Lower leg skin (tissue), 4 donors: ENCODE data around the gene LYL1. TPM values are rescaled to one million over a fixed set of nuclear protein-coding genes. Genes with fewer than 3 reads are reported as not detected.

Source experiments
- DNase-seq, 2 donors: peaks; one replicate each; pipeline ENCODE4 v3.0.0-alpha.2; 2019; ENCODE audit warnings: low spot score in 2 of 2
- H3K4me3 ChIP-seq: fragments of 200-600 bp; sonication (generic); 2 replicates; pipeline ENCODE4 v1.5.1; 2017; ENCODE audit warnings: mild to moderate bottlenecking, low read depth; ENCODE audit not compliant: poor library complexity, severe bottlenecking
- POLR2A ChIP-seq, 2 donors: fragments of 450-650 bp; IDR thresholded peaks; one replicate each; pipeline ENCODE4 v1.6.1; 2016 to 2017; ENCODE audit warnings: antibody characterized with exemption in 2 of 2, mild to moderate bottlenecking in 1 of 2, moderate library complexity in 1 of 2
- WGBS, 2 donors: methylation state at CpG; one replicate each; pipeline ENCODE4 v1.1.5; 2018; 5-methylcytosine and 5-hydroxymethylcytosine counted together
- intact Hi-C: fragments of 100-400 bp; cut with DNase I; formaldehyde crosslinking; loops from one replicate; pipeline ENCODE4 v1.15.0; 2023; ENCODE audit warnings: low total_unique reads
- total RNA-seq, 4 donors: library from RNA; depleted of rRNA; stranded (reverse); fragments of >200 nt; gene quantifications; one replicate each; pipeline ENCODE4 v1.1.0, GENCODE V29; 2016
- TF ChIP-seq, protein P1 (sequence below), 3 donors: fragments of 450-650 bp; IDR thresholded peaks; one replicate each; pipeline ENCODE4 v1.5.1; 2016; ENCODE audit warnings: antibody characterized with exemption in 3 of 3, mild to moderate bottlenecking in 3 of 3, moderate library complexity in 2 of 3

The LYL1 gene
- total RNA-seq, result 1 to 10 TPM; 4.9 to 8.3 (median 7.0) TPM

DNA sequence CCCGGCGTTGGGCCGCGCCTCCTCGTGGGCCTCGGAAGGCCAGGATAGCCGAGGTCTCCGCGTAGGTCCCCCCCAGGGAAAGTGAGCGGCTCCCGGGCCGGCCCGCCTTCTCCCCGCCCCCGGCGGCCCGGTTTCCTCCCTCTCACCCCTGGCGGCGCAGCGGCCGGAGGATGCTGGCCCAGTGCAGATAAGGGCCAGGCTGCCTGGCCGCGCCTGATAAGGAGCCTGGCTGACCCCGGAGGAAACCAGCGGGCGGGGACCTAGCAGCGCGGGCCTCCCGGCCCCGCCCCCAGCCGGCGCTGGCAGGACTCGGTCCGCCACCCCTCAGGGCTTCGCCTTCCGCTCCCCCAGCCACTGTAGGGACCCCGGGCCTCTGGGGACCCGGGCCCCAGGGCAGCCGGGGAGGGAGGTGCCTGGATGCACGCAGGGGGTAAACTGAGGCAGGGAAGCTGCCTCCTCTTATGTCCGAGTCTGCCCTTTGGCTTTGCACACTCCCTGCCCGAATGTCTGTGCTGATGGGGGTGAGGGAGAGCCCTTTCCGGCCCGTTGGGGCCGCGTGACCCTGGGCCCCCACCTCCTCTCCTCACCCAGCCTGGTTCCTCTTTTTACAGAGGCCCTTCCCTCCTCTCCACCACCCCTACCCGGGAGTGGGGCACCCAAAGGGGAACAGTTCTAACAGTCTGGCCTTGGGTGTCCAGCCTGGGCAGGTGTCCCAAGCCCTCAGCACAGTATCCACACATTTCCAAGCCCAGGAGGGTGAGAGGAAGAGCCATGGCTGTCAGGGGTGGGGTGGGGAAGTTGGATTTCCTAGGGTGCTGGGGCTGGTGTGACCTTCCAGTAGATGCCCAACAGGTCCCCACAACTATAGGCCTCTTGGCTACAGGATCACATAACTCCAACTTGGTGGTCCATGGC lies at the start of gene LYL1:
TSS of gene LYL1 (minus strand) at position 193 of the 915 bp plus-strand sequence. CDS start 1,687 bp downstream, outside the sequence.
- TF ChIP-seq POLR2A (IDR thresholded peaks at IDR 0.05), result no peak
- TF ChIP-seq, protein P1, sequence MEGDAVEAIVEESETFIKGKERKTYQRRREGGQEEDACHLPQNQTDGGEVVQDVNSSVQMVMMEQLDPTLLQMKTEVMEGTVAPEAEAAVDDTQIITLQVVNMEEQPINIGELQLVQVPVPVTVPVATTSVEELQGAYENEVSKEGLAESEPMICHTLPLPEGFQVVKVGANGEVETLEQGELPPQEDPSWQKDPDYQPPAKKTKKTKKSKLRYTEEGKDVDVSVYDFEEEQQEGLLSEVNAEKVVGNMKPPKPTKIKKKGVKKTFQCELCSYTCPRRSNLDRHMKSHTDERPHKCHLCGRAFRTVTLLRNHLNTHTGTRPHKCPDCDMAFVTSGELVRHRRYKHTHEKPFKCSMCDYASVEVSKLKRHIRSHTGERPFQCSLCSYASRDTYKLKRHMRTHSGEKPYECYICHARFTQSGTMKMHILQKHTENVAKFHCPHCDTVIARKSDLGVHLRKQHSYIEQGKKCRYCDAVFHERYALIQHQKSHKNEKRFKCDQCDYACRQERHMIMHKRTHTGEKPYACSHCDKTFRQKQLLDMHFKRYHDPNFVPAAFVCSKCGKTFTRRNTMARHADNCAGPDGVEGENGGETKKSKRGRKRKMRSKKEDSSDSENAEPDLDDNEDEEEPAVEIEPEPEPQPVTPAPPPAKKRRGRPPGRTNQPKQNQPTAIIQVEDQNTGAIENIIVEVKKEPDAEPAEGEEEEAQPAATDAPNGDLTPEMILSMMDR (IDR thresholded peaks at IDR 0.05), result no peak
- intact Hi-C loops, result no loop called here
- WGBS, 2 donors, result 3 to 8% methylated on average over 12 to 19 of the region's 47 CpGs
- DNase-seq, result peak in 1 of 2 donors; percentile 96
- H3K4me3 ChIP-seq, result peak within 1 kb of the TSS; percentile 23

DNA sequence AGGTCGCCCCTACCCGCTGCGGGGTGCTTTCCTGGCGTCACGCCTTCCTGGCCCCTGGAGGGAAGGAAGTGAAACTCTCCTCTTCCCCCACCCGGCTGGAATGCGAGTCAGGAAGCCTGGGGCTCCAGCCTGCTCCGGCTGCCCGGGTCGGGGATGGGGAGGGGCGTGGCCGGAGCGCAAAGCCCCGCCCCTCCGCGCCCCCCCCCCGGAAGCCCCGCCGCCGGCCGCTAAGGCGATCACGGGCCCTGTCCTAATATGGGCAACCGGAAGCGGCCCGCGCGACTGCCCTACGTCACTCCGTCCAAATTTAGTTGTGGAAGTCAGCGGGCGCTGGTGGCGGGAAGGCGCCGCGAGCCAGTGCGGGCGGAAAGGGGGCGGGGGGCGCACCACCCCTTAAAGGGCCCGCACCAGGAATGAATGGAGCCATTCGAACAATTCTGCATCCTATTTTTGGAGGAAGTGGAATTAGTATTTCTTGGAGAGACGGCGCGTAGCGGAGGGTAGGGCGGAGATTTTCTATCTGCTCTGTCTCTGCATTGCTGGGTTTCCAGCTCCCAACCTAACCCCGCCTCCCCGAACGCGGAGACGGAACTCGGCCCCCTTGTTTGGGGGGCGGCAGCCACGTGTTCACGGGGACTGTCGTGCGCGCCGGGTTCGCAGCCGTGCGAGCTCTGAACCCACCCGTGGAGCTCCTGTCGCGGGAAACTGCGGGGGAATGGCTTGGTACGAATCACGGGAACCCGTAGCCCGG lies 49.1 kb upstream of the LYL1 start:
- peak; percentile 97 to 100 for DNase-seq
- H3K4me3 ChIP-seq, result peak overlapping the region; percentile 76
- 0 to 1% methylated on average over 38 to 69 of the region's 71 CpGs for WGBS, 2 donors
- intact Hi-C loops, result loop anchor here (10.0 kb wide), 1 partner anchor 703 kb away; no protein-coding TSS in a partner anchor
- TF ChIP-seq, protein P1 (IDR thresholded peaks at IDR 0.05), result no peak
- TF ChIP-seq POLR2A (IDR thresholded peaks at IDR 0.05), result peak in 1 of 2 donors; percentile 86

DNA sequence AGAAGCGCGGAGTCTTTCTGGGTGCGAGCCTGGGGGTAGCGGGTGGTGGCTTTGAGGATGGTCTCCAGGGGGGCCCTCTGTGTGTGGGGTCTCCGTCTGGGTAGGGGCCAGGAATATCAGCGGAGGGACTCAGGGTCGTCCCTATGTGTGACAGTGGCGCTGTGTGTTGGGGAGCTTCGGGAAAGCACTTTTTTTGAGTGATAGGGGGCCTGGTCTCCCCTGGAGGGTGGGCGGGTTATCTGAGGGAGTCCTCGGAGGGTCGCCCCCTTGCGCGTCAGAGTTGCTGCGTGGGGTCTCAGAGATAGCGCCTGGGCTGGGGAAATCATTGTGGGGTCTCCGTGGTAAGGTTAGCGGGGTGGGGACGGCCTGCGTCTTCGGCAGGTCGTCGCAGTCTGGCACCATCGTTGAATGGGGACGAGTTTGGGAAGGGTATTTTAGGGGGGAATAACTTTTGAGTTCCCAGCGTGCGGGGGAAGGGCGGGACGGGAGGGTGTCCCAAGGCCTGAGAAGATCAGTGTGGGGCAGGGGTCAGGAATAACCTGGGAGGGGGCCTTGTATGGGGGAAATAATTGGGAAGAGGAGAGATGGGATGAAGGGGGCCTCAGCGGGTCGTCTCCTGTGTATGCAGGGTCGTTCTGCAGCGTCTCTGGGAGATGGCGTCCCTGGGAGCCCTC lies 48.4 kb upstream of the LYL1 start:
- WGBS, 2 donors, result 0 to 1% methylated on average over 31 to 33 of the region's 34 CpGs
- TF ChIP-seq, protein P1 (IDR thresholded peaks at IDR 0.05), result no peak
- TF ChIP-seq POLR2A (IDR thresholded peaks at IDR 0.05), result no peak
- peak; percentile 43 to 90 for DNase-seq
- intact Hi-C loops, result loop anchor here (10.0 kb wide), 1 partner anchor 704 kb away; no protein-coding TSS in a partner anchor
- peak overlapping the region; percentile 76 for H3K4me3 ChIP-seq

DNA sequence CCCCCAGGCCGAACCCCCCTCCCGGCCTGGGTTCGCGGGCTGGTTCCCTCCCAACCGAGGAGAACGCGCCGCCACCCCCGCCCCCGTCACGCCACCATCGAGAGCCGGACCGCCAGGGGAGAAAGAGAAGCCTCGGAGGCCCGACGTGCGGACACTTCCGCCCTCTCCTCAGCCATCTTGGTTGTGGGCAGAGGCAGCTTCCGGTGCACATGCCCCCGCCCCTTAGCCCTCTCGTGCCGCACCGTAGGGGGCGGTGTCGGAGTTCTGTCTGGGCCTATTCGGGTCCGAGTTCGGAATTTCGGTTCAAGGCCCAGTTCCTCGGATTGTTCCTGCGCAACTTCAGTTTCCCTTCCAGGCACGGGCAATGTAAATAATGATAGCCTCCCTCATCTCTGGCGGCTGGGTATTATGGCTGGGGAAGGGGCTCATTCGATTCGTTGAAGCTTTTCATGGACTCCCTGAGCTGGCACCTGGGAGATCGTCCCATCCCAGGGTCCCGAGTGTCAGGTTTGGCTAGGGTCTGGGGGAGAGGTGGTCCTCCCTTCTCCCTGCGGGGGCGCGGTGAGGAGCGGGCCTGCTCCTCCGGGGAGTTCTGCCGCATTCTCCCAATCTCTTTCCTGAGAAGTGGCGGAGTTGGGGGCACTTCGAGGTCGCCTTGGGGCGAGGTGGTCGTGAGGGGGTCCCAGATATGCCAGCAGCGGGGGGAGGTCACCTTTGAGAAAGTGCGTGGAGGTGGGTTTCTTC lies 47.7 kb upstream of the LYL1 start, which contains the start of the genes IER2 and STX10:
TSS of gene IER2 (plus strand) at position 225 of the 744 bp plus-strand sequence. CDS start 2,776 bp downstream, outside the sequence.
TSS of gene STX10 (minus strand) at position 189 of the 744 bp plus-strand sequence. CDS start 202 bp downstream, outside the sequence.
- peak; percentile 96 to 99 for DNase-seq
- no peak for TF ChIP-seq POLR2A (IDR thresholded peaks at IDR 0.05)
- TF ChIP-seq, protein P1 (IDR thresholded peaks at IDR 0.05), result peak in 1 of 3 donors; percentile 42
- intact Hi-C loops, result loop anchor here (10.0 kb wide), 1 partner anchor 704 kb away; no protein-coding TSS in a partner anchor
- WGBS, 2 donors, result 0 to 1% methylated on average over 26 to 45 of the region's 51 CpGs
- H3K4me3 ChIP-seq, result peak within 1 kb of the TSS; percentile 76
